K562 (cell line): ENCODE measurements around the gene CDC37. TPM values are rescaled to one million over a fixed set of nuclear protein-coding genes. Genes with fewer than 3 reads are reported as not detected.
A peak's percentile ranks its signal among the peaks of the same experiment; 100 is the strongest.

Experiments used
- ATF7 ChIP-seq: fragments of 450-650 bp; IDR thresholded peaks from 2 replicates; pipeline ENCODE4 v1.7.1; 2014; ENCODE audit warnings: mild to moderate bottlenecking, moderate library complexity
- C11orf30 ChIP-seq: fragments of 450-650 bp; IDR thresholded peaks from 2 replicates; pipeline ENCODE4 v1.6.1; 2016; ENCODE audit warnings: low read depth, mild to moderate bottlenecking
- CEBPB ChIP-seq: fragments of 450-650 bp; IDR thresholded peaks from 2 replicates; pipeline ENCODE4 v1.6.1; 2016; ENCODE audit warnings: missing genetic modification characterization, missing compliant biosample characterization
- CREB1 ChIP-seq, 2 experiments: sonication (generic) in 1 of 2; formaldehyde crosslinking in 1 of 2; IDR thresholded peaks; 2 replicates each; pipeline versions ENCODE4 v1.6.1 to v1.8.0; 2012 to 2022; ENCODE audit warnings: inconsistent platforms in 1 of 2, mild to moderate bottlenecking in 1 of 2, missing genetic modification reagents in 1 of 2, moderate library complexity in 1 of 2
- EGR1 ChIP-seq: fragments of 450-650 bp; conservative IDR thresholded peaks from 2 replicates; pipeline ENCODE4 v1.6.1; 2017; ENCODE audit warnings: mild to moderate bottlenecking
- FOXK2 ChIP-seq, 2 experiments: fragments of 450-650 bp; IDR thresholded peaks in 1 of 2; conservative IDR thresholded peaks in 1 of 2; 2 replicates each; pipeline ENCODE4 v1.6.1; 2016; ENCODE audit warnings: low read depth in 2 of 2, mild to moderate bottlenecking in 1 of 2
- HDAC1 ChIP-seq, 2 experiments: fragments of 450-650 bp; IDR thresholded peaks; 2 replicates each; pipeline ENCODE4 v1.6.1; 2016 to 2017; ENCODE audit warnings: inconsistent platforms in 1 of 2, mild to moderate bottlenecking in 1 of 2, moderate library complexity in 1 of 2
- HES1 ChIP-seq: fragments of 450-650 bp; IDR thresholded peaks from 2 replicates; pipeline ENCODE4 v1.6.1; 2016; ENCODE audit warnings: low read depth, mild to moderate bottlenecking, moderate library complexity
- HMBOX1 ChIP-seq: sonication (generic); IDR thresholded peaks from 2 replicates; pipeline ENCODE4 v1.6.1; 2016
- JUND ChIP-seq, 2 experiments: IDR thresholded peaks; 2 replicates in 1 of 2; 3 replicates in 1 of 2; pipeline ENCODE4 v1.6.1; 2011; ENCODE audit warnings: borderline replicate concordance in 2 of 2, low read depth in 2 of 2, low read length in 2 of 2, improper control_type of control experiment in 1 of 2, missing biosample characterization in 1 of 2, missing genetic modification characterization in 1 of 2, missing genetic modification reagents in 1 of 2
- MAFF ChIP-seq: IDR thresholded peaks from 2 replicates; pipeline ENCODE4 v1.6.1; 2012; ENCODE audit warnings: low read length, improper control_type of control experiment
- MAFK ChIP-seq: IDR thresholded peaks from 2 replicates; pipeline ENCODE4 v1.6.1; 2011; ENCODE audit warnings: low read length, improper control_type of control experiment
- MNT ChIP-seq, 2 experiments: fragments of 450-650 bp; conservative IDR thresholded peaks; 2 replicates each; pipeline ENCODE4 v1.6.1; 2017; ENCODE audit warnings: mild to moderate bottlenecking in 2 of 2, moderate library complexity in 2 of 2
- NFE2 ChIP-seq: IDR thresholded peaks from 2 replicates; pipeline ENCODE4 v1.6.1; 2014; ENCODE audit warnings: antibody characterized with exemption, low read depth
- SMARCA4 ChIP-seq: fragments of 450-650 bp; IDR thresholded peaks from 2 replicates; pipeline ENCODE4 v1.6.1; 2016
- TAF9B ChIP-seq: fragments of 450-650 bp; IDR thresholded peaks from 2 replicates; pipeline ENCODE4 v1.6.1; 2018; ENCODE audit warnings: mild to moderate bottlenecking; ENCODE audit not compliant: partially characterized antibody
- VEZF1 ChIP-seq: fragments of 200-800 bp; sonication (Bioruptor generic); IDR thresholded peaks from 2 replicates; pipeline ENCODE4 v1.6.1; 2017; ENCODE audit warnings: missing genetic modification characterization, missing compliant biosample characterization
- ZNF518B ChIP-seq: fragments of 250-450 bp; sonication (Bioruptor Pico); IDR thresholded peaks from 2 replicates; pipeline ENCODE4 v1.5.0; 2021; ENCODE audit warnings: mild to moderate bottlenecking, moderate library complexity
- ZNF76 ChIP-seq: fragments of 250-450 bp; sonication (Bioruptor Pico); IDR thresholded peaks from 2 replicates; pipeline ENCODE4 v1.4.0; 2020; ENCODE audit warnings: mild to moderate bottlenecking, moderate library complexity, borderline replicate concordance
- ZNF785 ChIP-seq: fragments of 250-450 bp; sonication (Bioruptor Pico); IDR thresholded peaks from 2 replicates; pipeline ENCODE4 v1.4.0; 2020; ENCODE audit warnings: mild to moderate bottlenecking
- polyA plus RNA-seq, 8 experiments: library from polyadenylated mRNA; depleted of rRNA in 4 of 8; stranded (reverse) in 5 of 8; unstranded in 3 of 8; fragments of >200 nt; fragmentation: Nextera tagmentation in 2 of 8; fragmentation: Illumina TruSeq in 1 of 8; extraction: Ambion mirVana in 2 of 8; extraction: Trizol in 1 of 8; gene quantifications; 2 replicates each; pipeline versions ENCODE4 v1.2.1 to v1.2.3, GENCODE V29; 2011 to 2014; ENCODE audit warnings: inconsistent platforms in 1 of 8, missing spikeins in 1 of 8
- total RNA-seq, 7 experiments: library from RNA; depleted of rRNA in 6 of 7; stranded (reverse); fragments of >200 nt in 6 of 7; fragmentation: Illumina TruSeq in 2 of 7; extraction: Trizol in 2 of 7; gene quantifications; 2 replicates each; pipeline versions ENCODE4 v1.2.1 to v1.2.3, GENCODE V29; 2011 to 2021; ENCODE audit warnings: low replicate concordance in 1 of 7

Gene CDC37
- total and polyA plus RNA-seq, 9 of the 15 experiments (the other 6 are each of a cell fraction or from before 2014, with no cell fraction given): 6.6 to 538 (median 227) TPM

- no peak for TF ChIP-seq ZNF518B
- peak; percentile 60 for TF ChIP-seq SMARCA4
- TF ChIP-seq MNT (conservative IDR thresholded peaks at IDR 0.05): peak in 1 of 2 experiments; percentile 23; a peak in 1 of 4 replicates
- TF ChIP-seq EGR1: peak; percentile 91
- no peak for TF ChIP-seq TAF9B
- peak; percentile 90 for TF ChIP-seq NFE2
- TF ChIP-seq ZNF785 (CRISPR knock-in tag): no peak
- TF ChIP-seq C11orf30: peak; percentile 77
- no peak for TF ChIP-seq ZNF76
- 0 out of 4 replicates have a peak, but pooled peaks have one; percentile 36 to 52 for TF ChIP-seq FOXK2 (conservative IDR thresholded peaks at IDR 0.05 in 1 of 2, IDR thresholded peaks at IDR 0.05 in 1 of 2; ENCODE audit: low read depth in 2 of 2)
- TF ChIP-seq HES1: peak; percentile 66
- peak; percentile 48; the same call in 1 of the 2 replicates for TF ChIP-seq CREB1 (IDR thresholded peaks at IDR 0.05)
- TF ChIP-seq CREB1 (CRISPR knock-in tag; IDR thresholded peaks at IDR 0.05): peak; percentile 31; the same call in 1 of the 2 replicates
- TF ChIP-seq CEBPB (tag): peak; percentile 99
- TF ChIP-seq JUND (IDR thresholded peaks at IDR 0.05; ENCODE audit: borderline replicate concordance, low read depth, low read length): peak; percentile 46; the same call in 1 of the 2 replicates
- no peak for TF ChIP-seq JUND (tag; IDR thresholded peaks at IDR 0.05; ENCODE audit: borderline replicate concordance, low read depth, low read length)
- TF ChIP-seq MAFF: peak; percentile 37
- TF ChIP-seq HDAC1 (IDR thresholded peaks at IDR 0.05): peak in 1 of 2 experiments; percentile 76; a peak in 2 of 4 replicates
- TF ChIP-seq ATF7: peak; percentile 52; the same call in 1 of the 2 replicates
- no peak for TF ChIP-seq HMBOX1
- TF ChIP-seq MAFK: peak; percentile 41
- TF ChIP-seq VEZF1: no peak
Measured at GRCh38 chr19:10346509-10346908, 56.8 kb downstream of the CDC37 start (continued).
